Smooth muscle cell (in vitro differentiated cells): Measurements from ENCODE around the gene HCFC1R1. TPM values are rescaled to one million over a fixed set of nuclear protein-coding genes. Genes with fewer than 3 reads are reported as not detected.

Source experiments
- DNase-seq: peaks from one replicate; lab custom pipeline; 2025; ENCODE audit not compliant: unreplicated experiment; lab: John Stamatoyannopoulos, UW
- H2AFZ ChIP-seq: fragments of 200-600 bp; sonication (generic); 2 replicates; pipeline ENCODE4 v1.6.0; 2016; ENCODE audit warnings: antibody characterized with exemption, low read depth, mild to moderate bottlenecking
- H3F3A ChIP-seq: fragments of 200-600 bp; sonication (generic); 2 replicates; pipeline ENCODE4 v1.6.0; 2017; ENCODE audit warnings: antibody characterized with exemption, low read depth
- H3K27ac ChIP-seq: fragments of 200-600 bp; sonication (generic); 2 replicates; pipeline ENCODE4 v1.5.1; 2016; ENCODE audit warnings: low read depth, mild to moderate bottlenecking
- H3K27me3 ChIP-seq: fragments of 200-600 bp; sonication (generic); 2 replicates; pipeline ENCODE4 v1.6.1; 2016; ENCODE audit warnings: low read depth, mild to moderate bottlenecking
- H3K36me3 ChIP-seq: fragments of 200-600 bp; sonication (generic); 2 replicates; pipeline ENCODE4 v1.5.1; 2016; ENCODE audit warnings: low read depth
- H3K4me1 ChIP-seq: fragments of 200-600 bp; sonication (generic); 2 replicates; pipeline ENCODE4 v1.5.1; 2016; ENCODE audit warnings: low read depth
- H3K4me2 ChIP-seq: fragments of 200-600 bp; sonication (generic); 2 replicates; pipeline ENCODE4 v1.6.0; 2016; ENCODE audit warnings: mild to moderate bottlenecking
- H3K4me3 ChIP-seq: fragments of 200-600 bp; sonication (generic); 2 replicates; pipeline ENCODE4 v1.5.1; 2016; ENCODE audit warnings: mild to moderate bottlenecking
- H3K79me2 ChIP-seq: fragments of 200-600 bp; sonication (generic); 2 replicates; pipeline ENCODE4 v1.6.0; 2016; ENCODE audit warnings: low read depth, mild to moderate bottlenecking
- H3K9ac ChIP-seq: fragments of 200-600 bp; sonication (generic); 2 replicates; pipeline ENCODE4 v1.6.0; 2016; ENCODE audit warnings: low read depth
- H3K9me3 ChIP-seq: fragments of 200-600 bp; sonication (generic); replicated peaks from 2 replicates; pipeline ENCODE4 v1.5.1; 2016; ENCODE audit warnings: low read depth
- H4K20me1 ChIP-seq: fragments of 200-600 bp; sonication (generic); 2 replicates; pipeline ENCODE4 v1.6.0; 2016; ENCODE audit warnings: low read depth
- CTCF ChIP-seq: fragments of 200-600 bp; sonication (generic); IDR thresholded peaks from 2 replicates; pipeline ENCODE4 v1.5.1; 2017; ENCODE audit warnings: borderline replicate concordance, mild to moderate bottlenecking, antibody characterized with exemption; ENCODE audit not compliant: insufficient read depth, poor library complexity, severe bottlenecking
- WGBS: methylation state at CpG from one replicate; pipeline ENCODE4 v1.1.7; 2016; ENCODE audit warnings: low lambda C conversion rate; 5-methylcytosine and 5-hydroxymethylcytosine counted together
- polyA plus RNA-seq: library from polyadenylated mRNA; unstranded; fragments of >200 nt; fragmentation: Nextera tagmentation; extraction: Ambion mirVana; gene quantifications from 2 replicates; pipeline ENCODE4 v1.2.1, GENCODE V29; 2016
- total RNA-seq: library from RNA; depleted of rRNA; stranded (reverse); fragments of >200 nt; gene quantifications from 2 replicates; pipeline ENCODE4 v1.2.3, GENCODE V29; 2014

HCFC1R1 gene
- total and polyA plus RNA-seq, 2 experiments from 2014 or later: 63.3 to 337 TPM

GRCh38 chr16:3066440-3066748 lies 42.7 kb upstream of the HCFC1R1 start:
- no peaks in the 10 kb centered on the region for H3F3A ChIP-seq
- no peak overlapping the region for H3K4me2 ChIP-seq
- H3K9ac ChIP-seq: no peak overlapping the region
- H3K36me3 ChIP-seq: no peaks in the 10 kb centered on the region
- TF ChIP-seq CTCF: no peak
- no peaks in the 10 kb centered on the region for H3K9me3 ChIP-seq
- no peak for DNase-seq
- H3K4me1 ChIP-seq: no peaks in the 10 kb centered on the region
- H3K27me3 ChIP-seq: no peaks in the 10 kb centered on the region
- H3K27ac ChIP-seq: no peak overlapping the region
- H3K4me3 ChIP-seq: no peak overlapping the region
- H3K79me2 ChIP-seq: no peaks in the 10 kb centered on the region
- WGBS: 96% methylated on average over 7 of the region's 7 CpGs
- no peak overlapping the region for H2AFZ ChIP-seq
- H4K20me1 ChIP-seq: no peaks in the 10 kb centered on the region

GRCh38 chr16:3065742-3066439 lies 42.1 kb upstream of the HCFC1R1 start:
- no peaks in the 10 kb centered on the region for H3K36me3 ChIP-seq
- H3K4me2 ChIP-seq: no peak overlapping the region
- H3K79me2 ChIP-seq: no peaks in the 10 kb centered on the region
- H3F3A ChIP-seq: peaks cover under 1% of the 10 kb centered on the region
- no peaks in the 10 kb centered on the region for H3K27me3 ChIP-seq
- H2AFZ ChIP-seq: no peak overlapping the region
- H3K4me1 ChIP-seq: no peaks in the 10 kb centered on the region
- peak overlapping the region; percentile 67 for H3K9ac ChIP-seq
- no peak overlapping the region for H3K27ac ChIP-seq
- H3K9me3 ChIP-seq: no peaks in the 10 kb centered on the region
- DNase-seq: no peak
- no peak overlapping the region for H3K4me3 ChIP-seq
- no peaks in the 10 kb centered on the region for H4K20me1 ChIP-seq
- WGBS: 91% methylated on average over 26 of the region's 26 CpGs
- TF ChIP-seq CTCF: no peak

- Histone ChIP-seq H3K4me2 (no peak within 1 kb of the TSS), H3K79me2 (no peaks in the 10 kb centered on the region), H2AFZ (no peak within 1 kb of the TSS), H3K4me1 (no peaks in the 10 kb centered on the region), H4K20me1 (no peaks in the 10 kb centered on the region), H3K27ac (no peak within 1 kb of the TSS), H3K9me3 (no peaks in the 10 kb centered on the region), H3K27me3 (no peaks in the 10 kb centered on the region), H3K4me3 (no peak within 1 kb of the TSS), H3K9ac (peak within 1 kb of the TSS; percentile 67), H3K36me3 (no peaks in the 10 kb centered on the region), H3F3A (peaks cover 8% of the 10 kb centered on the region)
- no peak for DNase-seq
- 83% methylated on average over 13 of the region's 13 CpGs for WGBS
- TF ChIP-seq CTCF: no peak
Measured at GRCh38 chr16:3065069-3065741, 41.5 kb upstream of the HCFC1R1 start, which contains the start of gene IL32. TSS of gene IL32 (plus strand) at chr16:3065640. CDS start at chr16:3065812, 172 bp downstream.
